Cardiac muscle cell (in vitro differentiated cells and primary cell): ENCODE results near the gene PHF5A. TPM values are rescaled to one million over a fixed set of nuclear protein-coding genes. Genes with fewer than 3 reads are reported as not detected.
A peak's percentile ranks its signal among the peaks of the same experiment; 100 is the strongest.

Source experiments
- DNase-seq, 2 donors: peaks; one replicate each; pipeline versions ENCODE4 v3.0.0 to v3.0.0-alpha.2; 2010 to 2017; ENCODE audit warnings: low read depth in 1 of 2, low spot score in 1 of 2
- H3K27ac ChIP-seq: fragments of 200-600 bp; sonication (generic); 2 replicates; pipeline ENCODE4 v1.5.1; 2016
- H3K27me3 ChIP-seq: fragments of 200-600 bp; sonication (generic); 2 replicates; pipeline ENCODE4 v1.6.0; 2016; ENCODE audit warnings: control low read depth
- H3K36me3 ChIP-seq: fragments of 200-600 bp; sonication (generic); 2 replicates; pipeline ENCODE4 v1.5.1; 2016; ENCODE audit warnings: control low read depth
- H3K4me1 ChIP-seq: fragments of 200-600 bp; sonication (generic); 2 replicates; pipeline ENCODE4 v1.8.1; 2017; ENCODE audit warnings: low read depth, mild to moderate bottlenecking, mixed run types
- H3K4me3 ChIP-seq: fragments of 200-600 bp; sonication (generic); 2 replicates; pipeline ENCODE4 v1.5.1; 2016; ENCODE audit warnings: mild to moderate bottlenecking
- H3K9me3 ChIP-seq: fragments of 200-600 bp; sonication (generic); 2 replicates; pipeline ENCODE4 v1.5.1; 2017; ENCODE audit warnings: low read depth, mild to moderate bottlenecking, control low read depth
- polyA plus RNA-seq: library from polyadenylated mRNA; unstranded; fragments of >200 nt; fragmentation: Nextera tagmentation; extraction: Ambion mirVana; gene quantifications from 2 replicates; pipeline ENCODE4 v1.2.1, GENCODE V29; 2016
- total RNA-seq: library from RNA; depleted of rRNA; stranded (reverse); fragments of >200 nt; gene quantifications from 2 replicates; pipeline ENCODE4 v1.2.3, GENCODE V29; 2016
- TF ChIP-seq, protein P1 (sequence below): IDR thresholded peaks from 2 replicates; pipeline ENCODE4 v1.5.1; 2012; ENCODE audit warnings: low read depth, mild to moderate bottlenecking, low read length

The PHF5A gene
- total and polyA plus RNA-seq, 2 experiments from 2014 or later = 26.9 to 32.2 TPM

GRCh38 chr22:41504816-41505215 is 36.3 kb upstream of the PHF5A start:
- Histone ChIP-seq H3K36me3 (peaks cover 32% of the 10 kb centered on the region), H3K4me3 (no peak overlapping the region), H3K27me3 (no peaks in the 10 kb centered on the region), H3K9me3 (no peaks in the 10 kb centered on the region), H3K4me1 (no peaks in the 10 kb centered on the region), H3K27ac (no peak overlapping the region)
- no peak for DNase-seq
- TF ChIP-seq, protein P1, sequence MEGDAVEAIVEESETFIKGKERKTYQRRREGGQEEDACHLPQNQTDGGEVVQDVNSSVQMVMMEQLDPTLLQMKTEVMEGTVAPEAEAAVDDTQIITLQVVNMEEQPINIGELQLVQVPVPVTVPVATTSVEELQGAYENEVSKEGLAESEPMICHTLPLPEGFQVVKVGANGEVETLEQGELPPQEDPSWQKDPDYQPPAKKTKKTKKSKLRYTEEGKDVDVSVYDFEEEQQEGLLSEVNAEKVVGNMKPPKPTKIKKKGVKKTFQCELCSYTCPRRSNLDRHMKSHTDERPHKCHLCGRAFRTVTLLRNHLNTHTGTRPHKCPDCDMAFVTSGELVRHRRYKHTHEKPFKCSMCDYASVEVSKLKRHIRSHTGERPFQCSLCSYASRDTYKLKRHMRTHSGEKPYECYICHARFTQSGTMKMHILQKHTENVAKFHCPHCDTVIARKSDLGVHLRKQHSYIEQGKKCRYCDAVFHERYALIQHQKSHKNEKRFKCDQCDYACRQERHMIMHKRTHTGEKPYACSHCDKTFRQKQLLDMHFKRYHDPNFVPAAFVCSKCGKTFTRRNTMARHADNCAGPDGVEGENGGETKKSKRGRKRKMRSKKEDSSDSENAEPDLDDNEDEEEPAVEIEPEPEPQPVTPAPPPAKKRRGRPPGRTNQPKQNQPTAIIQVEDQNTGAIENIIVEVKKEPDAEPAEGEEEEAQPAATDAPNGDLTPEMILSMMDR = no peak

DNA sequence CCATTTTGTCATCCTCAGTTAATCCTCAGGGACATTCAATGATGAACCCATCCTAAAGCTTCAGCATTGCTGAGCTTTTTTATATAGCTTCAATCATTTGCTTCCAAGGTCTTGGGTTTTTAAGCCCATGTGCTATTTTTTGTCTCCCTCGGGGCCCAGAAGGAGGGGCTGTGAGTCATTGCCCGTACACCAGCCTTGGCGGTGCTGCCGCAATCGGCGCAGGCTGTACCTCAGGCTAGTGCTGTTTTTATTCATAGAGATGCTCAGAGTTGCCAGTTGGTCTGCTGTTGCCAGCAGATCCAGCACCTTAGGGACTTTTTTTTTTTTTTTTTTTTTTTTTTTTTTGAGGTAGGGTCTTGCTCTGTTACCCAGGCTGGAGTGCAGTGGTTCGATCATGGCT is 35.9 kb upstream of the PHF5A start:
- H3K27ac ChIP-seq = no peak overlapping the region
- peak in 1 of 2 donors; percentile 48 for DNase-seq
- peaks cover 36% of the 10 kb centered on the region for H3K36me3 ChIP-seq
- H3K9me3 ChIP-seq = no peaks in the 10 kb centered on the region
- H3K4me3 ChIP-seq = no peak overlapping the region
- H3K4me1 ChIP-seq = no peaks in the 10 kb centered on the region
- TF ChIP-seq, protein P1 = no peak
- no peaks in the 10 kb centered on the region for H3K27me3 ChIP-seq

GRCh38 chr22:41501209-41501608 is 32.7 kb upstream of the PHF5A start:
- peaks cover 28% of the 10 kb centered on the region for H3K36me3 ChIP-seq
- DNase-seq = no peak

GRCh38 chr22:41500303-41500702 is 31.8 kb upstream of the PHF5A start:
- Histone ChIP-seq H3K27ac (no peak overlapping the region), H3K4me3 (no peak overlapping the region), H3K4me1 (no peaks in the 10 kb centered on the region), H3K36me3 (peaks cover 28% of the 10 kb centered on the region), H3K9me3 (no peaks in the 10 kb centered on the region), H3K27me3 (no peaks in the 10 kb centered on the region)
- no peak for DNase-seq
- TF ChIP-seq, protein P1 = no peak

More at GRCh38 chr22:41501209-41501608, 32.7 kb upstream of the PHF5A start:
- no peak overlapping the region for H3K4me3 ChIP-seq
- H3K9me3 ChIP-seq = no peaks in the 10 kb centered on the region
- TF ChIP-seq, protein P1 = peak; percentile 10
- H3K4me1 ChIP-seq = no peaks in the 10 kb centered on the region
- H3K27ac ChIP-seq = no peak overlapping the region
- no peaks in the 10 kb centered on the region for H3K27me3 ChIP-seq

DNA sequence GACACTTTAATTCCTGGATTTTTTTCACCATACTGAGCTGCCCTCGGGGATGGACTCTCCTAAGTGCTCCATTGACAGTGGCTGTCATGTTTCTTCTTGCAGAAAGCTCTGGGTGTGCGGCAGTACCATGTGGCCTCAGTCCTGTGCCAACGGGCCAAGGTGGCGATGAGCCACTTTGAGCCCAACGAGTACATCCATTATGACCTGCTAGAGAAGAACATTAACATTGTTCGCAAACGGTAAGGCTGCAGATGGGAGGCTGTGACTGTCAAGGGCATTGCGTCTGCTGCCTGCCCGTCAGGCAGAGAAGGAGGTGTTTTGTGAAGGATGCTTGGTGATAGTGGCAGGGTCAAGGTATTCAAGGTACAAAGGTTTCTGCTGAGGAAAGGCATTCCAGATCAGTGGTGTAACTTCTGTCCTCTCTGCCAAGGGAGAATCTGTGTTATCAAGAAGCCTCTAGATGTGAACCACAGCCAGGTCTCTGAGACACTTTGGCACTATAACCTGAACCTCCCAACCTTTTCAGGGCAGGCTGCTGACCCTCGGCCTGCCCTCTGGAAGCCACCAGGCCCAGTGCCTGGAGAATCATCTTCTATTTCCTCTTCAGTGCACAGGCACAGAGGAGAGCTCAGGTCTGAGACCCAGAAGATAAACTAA is 31.3 kb upstream of the PHF5A start:
- H3K9me3 ChIP-seq = no peaks in the 10 kb centered on the region
- H3K27me3 ChIP-seq = no peaks in the 10 kb centered on the region
- DNase-seq = no peak
- no peaks in the 10 kb centered on the region for H3K4me1 ChIP-seq
- TF ChIP-seq, protein P1 = no peak
- no peak overlapping the region for H3K27ac ChIP-seq
- no peak overlapping the region for H3K4me3 ChIP-seq
- H3K36me3 ChIP-seq = peaks cover 28% of the 10 kb centered on the region
